Uterus (tissue), 4 donors: ENCODE results near the gene STARD10. TPM values are rescaled to one million over a fixed set of nuclear protein-coding genes. Genes with fewer than 3 reads are reported as not detected.
A peak's percentile ranks its signal among the peaks of the same experiment; 100 is the strongest.

Source experiments
- DNase-seq, 2 donors: peaks; one replicate each; pipeline ENCODE4 v3.0.0-alpha.2; 2019 to 2020
- H3K27ac ChIP-seq, 2 donors: fragments of 200-600 bp; sonication (generic); 1 replicate in 1 of 2; 2 replicates in 1 of 2; pipeline ENCODE4 v1.5.1; 2016 to 2018
- H3K27me3 ChIP-seq, 2 donors: fragments of 200-600 bp; sonication (generic); one replicate each; pipeline ENCODE4 v1.5.1; 2018 to 2019; ENCODE audit warnings: control low read depth in 1 of 2
- H3K36me3 ChIP-seq, 2 donors: fragments of 200-600 bp; sonication (generic); one replicate each; pipeline ENCODE4 v1.5.1; 2019; ENCODE audit warnings: control low read depth in 1 of 2
- H3K4me1 ChIP-seq, 2 donors: fragments of 200-600 bp; sonication (generic); one replicate each; pipeline ENCODE4 v1.5.1; 2018 to 2019; ENCODE audit warnings: control low read depth in 1 of 2
- H3K4me3 ChIP-seq, 2 donors: fragments of 200-600 bp; sonication (generic); 1 replicate in 1 of 2; 2 replicates in 1 of 2; pipeline ENCODE4 v1.5.1; 2018 to 2019; ENCODE audit warnings: mild to moderate bottlenecking in 1 of 2
- H3K9me3 ChIP-seq, 2 donors: fragments of 200-600 bp; sonication (generic); one replicate each; pipeline ENCODE4 v1.5.1; 2019; ENCODE audit warnings: control low read depth in 1 of 2
- POLR2A ChIP-seq, 2 donors: fragments of 450-650 bp; IDR thresholded peaks; one replicate each; pipeline ENCODE4 v1.6.1; 2016; ENCODE audit warnings: antibody characterized with exemption in 2 of 2, mild to moderate bottlenecking in 1 of 2, moderate library complexity in 1 of 2
- intact Hi-C: fragments of 100-400 bp; cut with DNase I; formaldehyde crosslinking; loops from one replicate; pipeline ENCODE4 v1.15.1; 2023; ENCODE audit warnings: low total_unique reads
- total RNA-seq, 4 donors: library from RNA; depleted of rRNA in 3 of 4; stranded (reverse); fragments of >200 nt in 3 of 4; gene quantifications; one replicate each; pipeline versions ENCODE4 v1.1.0 to v1.2.4, GENCODE V29; 2014 to 2023
- TF ChIP-seq, protein P1 (sequence below), 4 experiments: fragments of 200-600 bp in 2 of 4; fragments of 450-650 bp in 2 of 4; sonication (generic) in 2 of 4; IDR thresholded peaks; one replicate each; pipeline ENCODE4 v1.5.1; 2016 to 2019; ENCODE audit warnings: antibody characterized with exemption in 4 of 4, mild to moderate bottlenecking in 2 of 4, moderate library complexity in 1 of 4
- donor health status: DM: yes; HTN: yes; CAD: no.

The STARD10 gene
- total RNA-seq, 4 donors from 2014 or later = 19.1 to 85.3 (median 53.0) TPM

GRCh38 chr11:72825661-72826060, 31.8 kb upstream of the STARD10 start:
- Histone ChIP-seq H3K27ac (no peak overlapping the region), H3K9me3 (no peaks in the 10 kb centered on the region), H3K4me1 (peaks cover 4 to 5% of the 10 kb centered on the region in 2 donors), H3K4me3 (no peak overlapping the region), H3K36me3 (no peaks in the 10 kb centered on the region), H3K27me3 (no peaks in the 10 kb centered on the region)
- TF ChIP-seq, protein P1, sequence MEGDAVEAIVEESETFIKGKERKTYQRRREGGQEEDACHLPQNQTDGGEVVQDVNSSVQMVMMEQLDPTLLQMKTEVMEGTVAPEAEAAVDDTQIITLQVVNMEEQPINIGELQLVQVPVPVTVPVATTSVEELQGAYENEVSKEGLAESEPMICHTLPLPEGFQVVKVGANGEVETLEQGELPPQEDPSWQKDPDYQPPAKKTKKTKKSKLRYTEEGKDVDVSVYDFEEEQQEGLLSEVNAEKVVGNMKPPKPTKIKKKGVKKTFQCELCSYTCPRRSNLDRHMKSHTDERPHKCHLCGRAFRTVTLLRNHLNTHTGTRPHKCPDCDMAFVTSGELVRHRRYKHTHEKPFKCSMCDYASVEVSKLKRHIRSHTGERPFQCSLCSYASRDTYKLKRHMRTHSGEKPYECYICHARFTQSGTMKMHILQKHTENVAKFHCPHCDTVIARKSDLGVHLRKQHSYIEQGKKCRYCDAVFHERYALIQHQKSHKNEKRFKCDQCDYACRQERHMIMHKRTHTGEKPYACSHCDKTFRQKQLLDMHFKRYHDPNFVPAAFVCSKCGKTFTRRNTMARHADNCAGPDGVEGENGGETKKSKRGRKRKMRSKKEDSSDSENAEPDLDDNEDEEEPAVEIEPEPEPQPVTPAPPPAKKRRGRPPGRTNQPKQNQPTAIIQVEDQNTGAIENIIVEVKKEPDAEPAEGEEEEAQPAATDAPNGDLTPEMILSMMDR (IDR thresholded peaks at IDR 0.05) = no peak
- TF ChIP-seq POLR2A (IDR thresholded peaks at IDR 0.05) = no peak
- DNase-seq = no peak
- intact Hi-C loops = no loop called here

DNA sequence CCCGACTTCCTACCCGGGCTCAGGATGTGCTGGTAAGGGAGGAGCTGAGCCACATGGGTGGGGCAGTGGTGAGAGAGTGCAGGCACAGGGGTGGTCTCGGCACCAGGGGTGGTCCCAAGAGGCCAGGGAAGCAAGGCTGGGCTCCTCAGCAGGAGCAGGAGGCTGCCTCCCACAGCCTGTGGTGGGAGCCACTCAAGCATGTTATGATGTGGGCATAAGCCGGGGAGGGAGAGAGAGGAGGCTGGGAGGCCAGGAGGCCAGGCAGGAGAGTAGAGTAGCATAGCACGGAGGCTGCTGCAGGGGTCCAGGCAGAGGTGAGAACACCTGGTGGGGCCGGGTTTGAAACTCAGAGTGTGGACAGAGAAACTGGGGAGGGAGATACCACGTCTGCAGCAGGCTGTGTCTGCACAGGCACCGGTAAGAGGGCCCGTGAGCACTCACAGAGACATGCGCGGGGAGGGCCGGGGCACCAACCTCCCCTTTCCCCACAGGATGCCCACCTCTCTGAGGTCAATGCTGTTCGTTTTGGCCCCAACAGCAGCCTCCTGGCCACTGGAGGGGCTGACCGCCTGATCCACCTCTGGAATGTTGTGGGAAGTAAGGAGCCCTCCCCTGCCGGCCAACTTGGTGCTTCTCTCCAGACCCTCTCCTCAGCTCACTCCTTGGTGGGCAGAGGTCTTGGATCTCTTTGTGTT, 31.1 kb upstream of the STARD10 start:
- intact Hi-C loops = no loop called here
- Histone ChIP-seq H3K4me1 (peaks cover 4 to 5% of the 10 kb centered on the region in 2 donors), H3K27ac (no peak overlapping the region), H3K9me3 (no peaks in the 10 kb centered on the region), H3K4me3 (no peak overlapping the region), H3K36me3 (no peaks in the 10 kb centered on the region), H3K27me3 (no peaks in the 10 kb centered on the region)
- DNase-seq = no peak
- TF ChIP-seq, protein P1 (IDR thresholded peaks at IDR 0.05) = no peak
- TF ChIP-seq POLR2A (IDR thresholded peaks at IDR 0.05) = no peak

GRCh38 chr11:72824020-72824419, 30.2 kb upstream of the STARD10 start:
- Histone ChIP-seq H3K4me3 (no peak overlapping the region), H3K9me3 (no peaks in the 10 kb centered on the region), H3K27ac (no peak overlapping the region), H3K27me3 (no peaks in the 10 kb centered on the region), H3K36me3 (no peaks in the 10 kb centered on the region), H3K4me1 (peaks cover 4 to 5% of the 10 kb centered on the region in 2 donors)
- no peak for DNase-seq
- intact Hi-C loops = no loop called here
- TF ChIP-seq, protein P1 (IDR thresholded peaks at IDR 0.05) = no peak

DNA sequence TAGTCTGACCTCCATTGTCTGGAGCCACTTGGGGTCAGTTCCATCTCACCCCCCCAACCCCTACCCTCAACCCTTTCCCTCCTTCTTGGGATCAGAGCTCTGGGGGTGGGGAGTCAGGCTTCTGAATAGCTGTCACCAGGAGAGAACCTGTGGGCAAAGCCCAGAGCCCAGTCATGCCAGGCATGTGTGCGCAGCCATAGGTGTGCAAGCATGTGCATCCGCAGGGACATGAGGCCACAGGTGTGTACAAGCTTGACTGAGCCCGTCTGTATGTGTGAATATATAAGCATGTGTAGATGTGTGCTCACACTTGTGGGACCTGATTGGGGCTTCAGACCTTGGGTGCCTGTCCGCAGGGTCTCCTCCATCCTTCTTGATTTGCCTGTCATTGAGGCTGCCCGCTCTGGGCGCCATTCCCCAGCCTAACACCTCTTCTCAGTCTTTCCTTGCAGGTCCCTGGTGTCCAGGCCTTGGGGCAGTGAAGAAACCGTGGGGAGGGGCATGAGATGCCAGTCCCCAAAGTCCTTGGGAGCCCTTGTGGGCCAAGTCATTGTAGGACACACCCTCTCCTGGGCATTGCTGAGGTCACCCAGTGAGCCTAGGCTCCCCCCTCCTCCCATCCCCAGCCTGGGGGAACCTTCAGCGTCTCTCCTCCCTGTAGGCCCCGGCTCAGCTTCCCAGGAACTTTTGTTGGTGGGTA, 29.4 kb upstream of the STARD10 start:
- H3K27ac ChIP-seq = peak overlapping the region; percentile 64 to 75
- peak in 1 of 2 donors; percentile 27 for DNase-seq

More for the DNA sequence above, 29.4 kb upstream of the STARD10 start:
- Histone ChIP-seq H3K36me3 (no peaks in the 10 kb centered on the region), H3K4me3 (no peak overlapping the region), H3K27me3 (no peaks in the 10 kb centered on the region), H3K4me1 (peaks cover 4 to 5% of the 10 kb centered on the region in 2 donors), H3K9me3 (no peaks in the 10 kb centered on the region)
- intact Hi-C loops = no loop called here
- TF ChIP-seq, protein P1 (IDR thresholded peaks at IDR 0.05) = no peak
- no peak for TF ChIP-seq POLR2A (IDR thresholded peaks at IDR 0.05)
